Hematopoietic multipotent progenitor cell treated with erythropoietin and hydrocortisone succinate and interleukin-3 and kit ligand, for 15 days (in vitro differentiated cells): Measurements from ENCODE around the gene PROM1.
A peak's percentile ranks its signal among the peaks of the same experiment; 100 is the strongest.

ENCODE experiments used
- DNase-seq: peaks from one replicate; pipeline ENCODE4 v3.0.0-alpha.2; 2015; ENCODE audit warnings: low spot score

PROM1 gene

GRCh38 chr4:15986907-15987306 lies 96.9 kb downstream of the PROM1 start:
- DNase-seq = no peak

DNA sequence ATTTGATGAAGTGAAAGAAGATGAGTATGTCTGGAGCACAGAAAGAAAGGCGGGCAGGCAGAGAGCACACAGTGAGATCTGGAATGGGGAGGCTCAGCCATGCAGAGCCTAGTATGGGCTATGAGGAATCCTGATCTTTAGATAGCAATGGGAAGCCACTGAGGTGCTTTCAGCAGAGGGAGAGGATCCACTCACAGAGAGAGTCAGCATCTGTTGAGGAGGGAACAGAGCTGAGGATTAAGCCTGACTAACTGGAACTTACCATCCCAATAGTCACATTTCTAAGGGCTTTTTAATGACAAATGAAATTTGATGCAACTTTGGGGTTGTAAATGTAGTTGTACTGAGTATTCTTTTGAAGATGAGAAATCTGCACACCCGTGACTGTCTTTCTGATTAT lies 100.2 kb downstream of the PROM1 start:
- no peak for DNase-seq

- DNase-seq = no peak
Observed at GRCh38 chr4:15982842-15983524, 100.8 kb downstream of the PROM1 start.

GRCh38 chr4:15976456-15977447 lies 107.1 kb downstream of the PROM1 start:
- DNase-seq = no peak

DNA sequence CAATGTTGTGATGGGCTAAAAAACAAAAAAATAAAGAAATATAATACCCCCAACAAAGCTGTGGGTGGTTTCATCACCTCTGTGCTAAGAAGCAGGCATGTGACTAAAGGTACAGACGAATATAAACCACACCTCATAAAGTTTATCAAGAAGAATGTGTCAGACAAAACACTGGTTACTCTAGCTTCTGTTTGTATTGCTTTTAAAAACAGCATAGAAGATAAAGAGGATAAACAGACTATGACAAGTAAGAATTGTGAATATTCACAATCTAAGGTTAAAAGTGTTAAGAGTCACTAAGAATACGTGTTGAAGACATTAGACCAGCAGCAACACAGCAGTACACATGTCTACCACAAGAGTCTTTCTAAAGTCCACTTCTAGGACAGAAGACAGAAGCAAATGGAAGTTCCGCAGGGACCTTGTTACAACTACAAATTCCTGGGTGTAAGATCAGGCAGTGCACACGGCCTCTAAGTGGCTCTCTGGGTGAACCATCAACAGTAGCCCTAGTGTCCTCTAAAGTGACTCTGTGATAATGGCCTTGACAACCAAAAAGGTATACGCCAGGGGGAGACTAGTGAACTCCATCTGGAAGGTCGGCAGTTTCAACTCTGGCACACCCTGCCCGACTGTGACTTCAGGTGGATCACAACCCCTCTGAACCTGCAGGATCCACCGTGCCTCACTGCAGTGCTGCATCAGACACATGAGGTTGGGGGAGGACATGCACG lies 112.6 kb downstream of the PROM1 start:
- no peak for DNase-seq

DNA sequence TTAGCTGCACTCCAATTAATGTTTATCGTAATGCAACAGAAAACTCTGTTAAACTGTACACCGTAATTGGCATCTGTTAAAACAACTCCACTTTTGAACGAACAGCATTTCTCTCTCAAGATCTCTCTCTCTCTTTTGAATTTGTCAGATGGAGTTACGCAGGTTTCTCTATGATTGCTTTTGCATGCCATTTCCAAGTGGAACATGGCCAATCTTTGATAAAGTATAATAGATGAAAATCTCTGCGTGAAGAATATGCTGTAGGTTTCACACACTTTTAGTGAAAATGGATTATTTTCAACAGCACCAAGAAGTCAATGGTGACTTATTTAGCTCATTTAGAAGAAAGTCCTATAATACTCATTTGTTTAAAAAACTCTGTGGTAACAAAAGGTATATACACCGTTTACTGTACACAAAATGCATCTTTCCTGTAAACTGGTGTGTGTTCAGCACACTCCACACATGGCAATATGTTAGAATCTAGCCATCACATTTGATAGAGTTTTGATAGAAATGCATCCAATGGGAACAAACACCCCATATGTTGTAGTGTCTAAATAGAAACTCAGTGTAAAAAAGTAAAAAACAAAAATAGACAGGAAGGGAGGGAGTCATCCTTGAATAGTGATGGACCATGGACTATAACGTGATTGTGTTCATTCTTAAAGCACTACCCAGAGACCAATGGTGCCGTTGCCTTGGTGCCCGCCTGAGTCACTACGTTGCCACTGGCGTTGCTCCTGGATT lies 115.1 kb downstream of the PROM1 start:
- no peak for DNase-seq

- no peak for DNase-seq
Observed at GRCh38 chr4:15965325-15965724, 118.5 kb downstream of the PROM1 start.

DNA sequence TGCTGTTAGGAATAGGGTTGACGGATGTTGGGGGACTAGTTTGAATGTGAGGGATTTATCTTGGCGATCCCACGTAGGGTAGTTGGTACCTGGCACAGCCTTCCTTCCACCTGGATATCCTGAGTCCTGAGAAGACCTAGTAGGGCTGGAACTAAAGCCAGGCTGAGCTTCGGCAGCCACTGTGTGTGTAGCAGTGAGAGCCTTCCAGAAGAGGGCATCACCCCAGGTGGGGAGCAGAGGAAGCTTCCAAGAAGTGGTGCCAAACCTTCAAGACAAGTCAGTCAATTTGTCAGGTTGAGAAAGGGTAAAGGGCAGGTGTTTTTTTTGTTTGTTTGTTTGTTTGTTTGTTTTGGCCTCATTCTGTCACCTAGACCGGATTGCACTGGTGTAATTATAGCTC lies 119.7 kb downstream of the PROM1 start:
- DNase-seq = no peak

GRCh38 chr4:15963576-15963975 lies 120.2 kb downstream of the PROM1 start:
- DNase-seq = no peak

- no peak for DNase-seq
Observed at GRCh38 chr4:15963001-15963451, 120.8 kb downstream of the PROM1 start, which contains the start of gene FGFBP2. Gene FGFBP2, minus strand, starts transcription at chr4:15963175. Its CDS starts 46 bp downstream, at chr4:15963129.

- no peak for DNase-seq
Observed at GRCh38 chr4:15961781-15962510, 121.9 kb downstream of the PROM1 start.

- no peak for DNase-seq
Observed at GRCh38 chr4:15958562-15958961, 125.3 kb downstream of the PROM1 start.

DNA sequence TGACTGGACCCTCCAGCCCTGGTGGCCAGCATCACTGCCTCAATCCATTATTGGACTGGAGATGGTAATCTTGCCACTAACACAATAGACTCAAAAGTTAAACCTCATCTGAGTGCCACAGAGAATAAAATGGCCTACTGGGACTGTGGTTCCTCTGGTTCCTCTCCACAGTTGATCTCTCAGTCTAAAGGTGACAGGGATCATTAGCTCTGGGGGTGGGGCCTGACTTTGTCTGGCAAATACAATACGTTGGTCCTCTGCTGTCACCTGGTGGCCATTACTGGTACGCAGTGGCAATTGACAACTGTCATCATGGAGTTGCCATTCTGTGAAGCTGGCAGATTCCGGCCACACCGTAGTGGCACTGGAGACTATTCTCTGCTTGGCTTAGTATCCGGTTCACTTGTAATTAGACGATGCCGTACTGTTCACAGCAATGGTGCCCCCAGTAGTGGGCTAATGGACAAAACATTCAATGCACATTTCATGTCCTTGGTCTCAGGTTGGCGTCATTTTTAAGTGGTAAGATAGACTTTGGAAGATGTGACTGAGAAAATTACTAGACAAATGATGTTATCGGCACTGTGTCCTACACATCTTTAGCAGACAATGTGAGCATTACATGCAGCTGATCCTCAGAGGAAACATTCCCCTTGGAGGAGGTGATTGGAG lies 127.5 kb downstream of the PROM1 start:
- peak; percentile 23 for DNase-seq

GRCh38 chr4:15955670-15956069 lies 128.2 kb downstream of the PROM1 start:
- DNase-seq = no peak

- DNase-seq = no peak
Observed at GRCh38 chr4:15953625-15954024, 130.2 kb downstream of the PROM1 start.

DNA sequence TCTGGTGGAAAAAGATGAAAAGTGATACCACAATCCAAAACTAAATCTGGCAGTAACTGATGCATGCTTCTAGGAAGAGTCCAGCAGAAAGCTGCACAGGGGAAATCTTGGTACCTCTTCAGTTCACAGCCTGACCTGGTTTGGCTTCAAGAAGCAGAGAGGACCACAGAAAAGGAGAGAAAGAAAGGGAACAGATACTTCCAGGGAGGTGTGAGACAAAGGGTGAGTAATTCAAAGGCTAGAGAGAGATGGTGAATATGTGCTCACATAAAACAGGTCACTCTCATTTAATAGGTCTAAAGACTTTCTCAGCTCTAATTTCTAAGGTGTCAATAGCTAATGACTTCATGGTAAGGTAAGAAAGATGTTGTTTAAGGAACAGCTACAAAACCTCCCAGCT lies 132.0 kb downstream of the PROM1 start:
- DNase-seq = no peak

DNA sequence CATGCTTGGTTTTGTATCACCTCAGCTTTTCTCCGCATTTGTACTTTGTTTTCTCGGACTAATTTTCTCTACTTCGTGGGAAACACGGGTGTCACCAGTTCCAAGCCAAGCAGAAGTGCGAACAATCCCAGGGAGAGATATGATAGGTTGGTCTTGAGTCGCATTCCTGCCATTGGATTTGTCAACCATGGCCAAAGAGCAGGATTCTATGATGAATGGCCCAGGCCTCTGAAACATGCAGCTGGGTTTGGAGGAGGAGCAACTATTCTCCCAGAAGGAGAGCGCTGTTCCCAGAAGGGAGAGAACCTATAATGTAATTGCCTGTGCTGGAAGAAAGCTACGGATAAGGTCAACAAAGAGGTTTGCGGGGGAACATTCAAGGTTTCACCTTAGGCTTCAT lies 135.0 kb downstream of the PROM1 start:
- DNase-seq = no peak

- DNase-seq = no peak
Observed at GRCh38 chr4:15947684-15948083, 136.1 kb downstream of the PROM1 start.

- DNase-seq = no peak
Observed at GRCh38 chr4:15945516-15945915, 138.3 kb downstream of the PROM1 start.

GRCh38 chr4:15944895-15945294 lies 138.9 kb downstream of the PROM1 start:
- DNase-seq = no peak
